Measurements from ENCODE around the gene SLC37A3. TPM values are rescaled to one million over a fixed set of nuclear protein-coding genes. Genes with fewer than 3 reads are reported as not detected.

Gene SLC37A3
- total RNA-seq, 6 donors from 2014 or later, result 28.5 to 71.7 (median 39.0) TPM

DNA sequence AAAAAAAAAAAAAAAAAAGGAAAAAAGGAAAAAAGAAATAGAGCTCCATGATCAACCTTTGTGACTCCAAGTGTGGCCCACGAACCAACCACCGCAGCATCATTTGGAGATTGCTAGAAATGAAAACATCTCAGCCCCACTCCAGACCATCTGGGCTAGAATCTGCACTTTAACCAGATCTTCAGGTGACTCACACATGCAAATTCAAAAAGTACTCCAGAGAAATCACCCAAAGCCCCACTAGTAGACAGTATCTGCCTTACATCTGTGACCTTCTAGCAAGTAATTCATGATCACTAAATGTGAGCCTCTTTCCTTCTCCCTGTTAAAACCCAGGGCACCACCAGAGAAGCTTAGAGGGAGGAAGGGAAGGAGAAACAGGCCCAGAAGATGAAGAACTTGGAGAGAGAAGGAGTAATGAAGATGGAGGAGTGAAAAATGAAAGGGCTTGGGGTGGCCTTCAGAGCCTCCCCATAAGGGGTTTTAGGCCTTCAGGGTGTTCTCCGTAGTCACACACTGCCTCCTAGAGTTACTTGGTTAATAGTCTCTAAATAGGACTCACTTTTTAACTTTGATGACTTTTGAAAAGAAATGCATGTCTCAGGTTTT lies 94.0 kb downstream of the SLC37A3 start:
- H3K36me3 ChIP-seq, result no peaks in the 10 kb centered on the region
- WGBS, 2 donors, result 82 to 85% methylated on average over 3 of the region's 3 CpGs
- H3K4me1 ChIP-seq, result peaks cover 0 to 9% (median 3%) of the 10 kb centered on the region in 4 donors
- DNase-seq (no peak), ATAC-seq (ENCODE audit: low FRiP score in 2 of 2) (peak in 1 of 2 donors; percentile 79)
- no peaks in the 10 kb centered on the region for H3K27me3 ChIP-seq
- peak overlapping the region in 1 of 4 donors; percentile 75 for H3K27ac ChIP-seq
- H3K4me3 ChIP-seq, result no peak overlapping the region
- no peaks in the 10 kb centered on the region for H3K9me3 ChIP-seq
- TF ChIP-seq, protein P1, sequence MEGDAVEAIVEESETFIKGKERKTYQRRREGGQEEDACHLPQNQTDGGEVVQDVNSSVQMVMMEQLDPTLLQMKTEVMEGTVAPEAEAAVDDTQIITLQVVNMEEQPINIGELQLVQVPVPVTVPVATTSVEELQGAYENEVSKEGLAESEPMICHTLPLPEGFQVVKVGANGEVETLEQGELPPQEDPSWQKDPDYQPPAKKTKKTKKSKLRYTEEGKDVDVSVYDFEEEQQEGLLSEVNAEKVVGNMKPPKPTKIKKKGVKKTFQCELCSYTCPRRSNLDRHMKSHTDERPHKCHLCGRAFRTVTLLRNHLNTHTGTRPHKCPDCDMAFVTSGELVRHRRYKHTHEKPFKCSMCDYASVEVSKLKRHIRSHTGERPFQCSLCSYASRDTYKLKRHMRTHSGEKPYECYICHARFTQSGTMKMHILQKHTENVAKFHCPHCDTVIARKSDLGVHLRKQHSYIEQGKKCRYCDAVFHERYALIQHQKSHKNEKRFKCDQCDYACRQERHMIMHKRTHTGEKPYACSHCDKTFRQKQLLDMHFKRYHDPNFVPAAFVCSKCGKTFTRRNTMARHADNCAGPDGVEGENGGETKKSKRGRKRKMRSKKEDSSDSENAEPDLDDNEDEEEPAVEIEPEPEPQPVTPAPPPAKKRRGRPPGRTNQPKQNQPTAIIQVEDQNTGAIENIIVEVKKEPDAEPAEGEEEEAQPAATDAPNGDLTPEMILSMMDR (IDR thresholded peaks at IDR 0.05), result peak in 4 of 6 experiments; percentile 20 to 40 (median 23)
- TF ChIP-seq POLR2AphosphoS5 (IDR thresholded peaks at IDR 0.05), result no peak

DNA sequence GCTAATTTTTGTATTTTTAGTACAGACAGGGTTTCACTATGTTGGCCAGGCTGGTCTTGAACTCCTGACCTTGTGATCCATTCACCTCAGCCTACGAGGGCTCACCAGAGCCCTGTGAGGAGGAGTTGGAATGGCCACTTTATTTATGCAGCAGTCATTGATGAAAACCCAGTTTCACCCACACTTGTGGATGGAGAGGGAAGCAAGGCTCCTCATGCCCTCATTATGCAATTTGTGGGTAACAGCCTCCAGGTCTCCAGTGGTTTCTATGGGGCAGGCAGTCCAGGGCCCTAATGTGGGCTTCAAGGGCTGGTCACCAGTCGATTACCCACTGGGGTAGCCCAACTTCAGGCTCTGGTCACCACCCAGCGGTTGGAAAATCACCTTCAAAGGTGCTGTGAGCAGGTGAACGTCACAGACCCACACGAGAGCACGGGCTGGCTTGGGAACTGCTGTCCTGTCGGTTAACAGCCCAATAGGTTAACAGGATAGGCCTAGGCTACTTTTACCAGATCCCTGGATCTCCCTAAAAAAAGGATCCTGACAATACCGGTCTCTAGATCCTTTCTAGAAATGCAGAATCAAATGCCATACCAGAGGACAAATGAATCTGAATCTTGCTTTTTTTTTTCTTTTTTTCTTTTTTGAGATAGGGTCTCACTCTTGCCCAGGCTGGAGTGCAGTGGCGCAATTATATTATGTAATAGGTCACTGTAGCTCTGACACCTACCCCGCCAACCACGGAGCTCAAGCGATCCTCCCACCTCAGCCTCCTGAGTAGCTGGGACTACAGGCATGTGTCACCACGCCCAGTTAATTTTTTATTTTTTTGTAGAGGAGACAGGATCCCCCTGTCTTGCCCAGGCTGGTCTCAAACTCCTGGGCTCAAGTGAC lies 97.8 kb downstream of the SLC37A3 start:
- ATAC-seq (ENCODE audit: low FRiP score in 2 of 2), result no peak
- WGBS, 2 donors, result 80 to 91% methylated on average over 13 of the region's 13 CpGs
- no peaks in the 10 kb centered on the region for H3K9me3 ChIP-seq

DNA sequence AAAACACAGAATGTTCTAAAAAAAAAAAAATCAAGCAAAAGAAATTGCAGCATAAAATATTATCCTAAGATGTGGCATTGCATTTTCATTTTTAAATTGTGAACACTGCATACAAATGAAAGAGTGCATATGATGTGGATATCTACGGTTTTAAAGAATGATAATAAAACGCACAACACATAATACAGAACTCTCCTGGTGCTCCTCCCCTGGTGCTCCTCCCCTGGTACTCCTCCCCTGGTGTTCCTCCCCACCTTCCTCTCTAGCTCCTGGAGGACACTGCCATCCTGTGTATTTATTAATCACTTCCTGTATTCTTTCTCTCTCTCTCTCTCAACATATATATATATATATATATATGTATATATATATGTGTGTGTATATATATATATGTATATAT lies 100.1 kb downstream of the SLC37A3 start:
- DNase-seq (no peak), ATAC-seq (ENCODE audit: low FRiP score in 2 of 2) (no peak)
- Histone ChIP-seq H3K36me3 (no peaks in the 10 kb centered on the region), H3K4me1 (no peaks in the 10 kb centered on the region), H3K27ac (no peak overlapping the region), H3K9me3 (no peaks in the 10 kb centered on the region), H3K4me3 (no peak overlapping the region), H3K27me3 (no peaks in the 10 kb centered on the region)
- no peak for TF ChIP-seq POLR2A (IDR thresholded peaks at IDR 0.05)
- TF ChIP-seq POLR2AphosphoS5 (IDR thresholded peaks at IDR 0.05), result no peak
- TF ChIP-seq EP300 (IDR thresholded peaks at IDR 0.05), result no peak
- TF ChIP-seq, protein P1 (IDR thresholded peaks at IDR 0.05), result no peak
- WGBS, 2 donors, result 86 to 90% methylated on average over 2 of the region's 2 CpGs

More for the DNA sequence above, 97.8 kb downstream of the SLC37A3 start:
- Histone ChIP-seq H3K36me3 (no peaks in the 10 kb centered on the region), H3K27me3 (no peaks in the 10 kb centered on the region), H3K4me3 (no peak overlapping the region), H3K4me1 (peaks cover 0 to 9% (median 3%) of the 10 kb centered on the region in 4 donors), H3K27ac (no peak overlapping the region)
- no peak for DNase-seq
- TF ChIP-seq POLR2AphosphoS5 (IDR thresholded peaks at IDR 0.05), result no peak
- no peak for TF ChIP-seq POLR2A (IDR thresholded peaks at IDR 0.05)
- TF ChIP-seq, protein P1 (IDR thresholded peaks at IDR 0.05), result no peak
- TF ChIP-seq EP300 (IDR thresholded peaks at IDR 0.05), result no peak

DNA sequence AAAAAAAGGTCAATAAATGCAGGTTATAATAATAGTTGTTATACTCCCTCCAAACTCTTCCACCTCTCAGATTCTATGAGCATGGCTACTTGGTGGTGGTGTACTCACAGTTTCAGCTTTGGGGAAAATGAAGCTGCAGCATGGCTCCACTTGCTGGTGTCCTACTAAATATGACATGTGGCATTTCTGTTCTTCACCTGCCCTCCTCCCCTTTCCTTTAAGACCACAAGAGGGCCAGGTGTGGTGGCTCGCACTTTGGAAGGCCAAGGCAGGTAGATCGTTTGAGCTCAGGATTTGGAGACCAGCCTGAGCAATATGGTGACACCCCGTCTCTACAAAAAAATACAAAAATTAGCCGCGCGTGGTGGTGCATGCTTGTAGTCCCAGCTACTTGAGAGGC lies 101.1 kb downstream of the SLC37A3 start:
- ATAC-seq (ENCODE audit: low FRiP score in 2 of 2) (no peak), DNase-seq (no peak)
- no peaks in the 10 kb centered on the region for H3K4me1 ChIP-seq
- no peaks in the 10 kb centered on the region for H3K27me3 ChIP-seq
- H3K27ac ChIP-seq, result no peak overlapping the region
- no peaks in the 10 kb centered on the region for H3K36me3 ChIP-seq
- TF ChIP-seq, protein P1 (IDR thresholded peaks at IDR 0.05), result no peak
- TF ChIP-seq POLR2A (IDR thresholded peaks at IDR 0.05), result no peak
- no peak for TF ChIP-seq EP300 (IDR thresholded peaks at IDR 0.05)
- TF ChIP-seq POLR2AphosphoS5 (IDR thresholded peaks at IDR 0.05), result no peak
- WGBS, 2 donors, result 93 to 96% methylated on average over 6 of the region's 6 CpGs
- no peaks in the 10 kb centered on the region for H3K9me3 ChIP-seq
- H3K4me3 ChIP-seq, result no peak overlapping the region

All from upper lobe of left lung (tissue), 6 donors.